K562 (cell line): ENCODE measurements around the gene HOXC4. TPM values are rescaled to one million over a fixed set of nuclear protein-coding genes. Genes with fewer than 3 reads are reported as not detected.

Experiments used
- ATAC-seq: fragments of 200-7000 bp; cut with Tn5 transposase; 3 replicates; pipeline ENCODE4 v1.9.1; 2020; ENCODE audit warnings: moderate library complexity
- BruUV-seq: library from RNA; stranded (reverse); fragments of 400-500 nt; replicated peaks from 2 replicates; lab custom pipeline; 2021; lab: Mats Ljungman, UMichigan
- CTCF ChIA-PET: fragments of 300-600 bp; formaldehyde crosslinking; extraction: SDS; loops from one replicate; lab custom pipeline; 2021; ENCODE audit warnings: low intra/inter-chr PET ratio; lab: Yijun Ruan, JAX
- POLR2A ChIA-PET: fragments of 300-600, 350-650 bp; sonication (Branson Sonifier 250); formaldehyde crosslinking; extraction: SDS; loops from one replicate; lab custom pipeline; 2021; ENCODE audit warnings: antibody characterized with exemption, inconsistent platforms; lab: Yijun Ruan, JAX
- DNase-seq, 4 experiments: peaks; one replicate each; pipeline versions ENCODE4 v3.0.0 to v3.0.0-alpha.2; 2011 to 2018; ENCODE audit warnings: low spot score in 3 of 4, mixed read lengths in 3 of 4; ENCODE audit errors: extremely low read depth in 1 of 4
- FAIRE-seq: peaks from 2 replicates; lab custom pipeline; 2011; peaks lifted over from hg19 to GRCh38; lab: Jason Lieb, UNC
- H2AFZ ChIP-seq: 2 replicates; pipeline ENCODE4 v1.6.0; 2011; ENCODE audit warnings: low read depth, low read length, control low read depth, inconsistent platforms
- H3K27ac ChIP-seq: fragments of 200-600 bp; 3 replicates; pipeline ENCODE4 v1.8.0; 2011; ENCODE audit warnings: low read depth, mild to moderate bottlenecking, control low read depth, inconsistent platforms, low read length, moderate library complexity, mixed read lengths; ENCODE audit errors: extremely low read depth
- H3K27me3 ChIP-seq, 2 experiments: fragments of 300-600 bp in 1 of 2; 2 replicates in 1 of 2; 3 replicates in 1 of 2; pipeline versions ENCODE4 v1.6.0 to v1.8.0; 2011; ENCODE audit warnings: inconsistent platforms in 2 of 2, low read length in 2 of 2, mild to moderate bottlenecking in 1 of 2, mixed read lengths in 1 of 2, moderate library complexity in 1 of 2; ENCODE audit not compliant: control insufficient read depth in 2 of 2, insufficient read depth in 2 of 2
- H3K36me3 ChIP-seq: fragments of 300-600 bp; 3 replicates; pipeline ENCODE4 v1.8.0; 2011; ENCODE audit warnings: mild to moderate bottlenecking, low read length, inconsistent platforms; ENCODE audit not compliant: control insufficient read depth, insufficient read depth
- H3K4me1 ChIP-seq, 2 experiments: fragments of 200-600 bp in 1 of 2; replicated peaks in 1 of 2; 2 replicates in 1 of 2; 3 replicates in 1 of 2; pipeline versions ENCODE4 v1.5.1 to v1.8.0; 2011; ENCODE audit warnings: inconsistent platforms in 2 of 2, low read length in 2 of 2, mild to moderate bottlenecking in 1 of 2, mixed read lengths in 1 of 2, moderate library complexity in 1 of 2; ENCODE audit not compliant: control insufficient read depth in 2 of 2, insufficient read depth in 2 of 2
- H3K4me2 ChIP-seq: 2 replicates; pipeline ENCODE4 v1.6.1; 2011; ENCODE audit warnings: low read length, control low read depth, inconsistent platforms, mixed read lengths; ENCODE audit not compliant: insufficient read depth
- H3K4me3 ChIP-seq: fragments of 200-600 bp; sonication (generic), shearing (Covaris generic); 2 replicates; pipeline ENCODE4 v1.5.1; 2016; ENCODE audit warnings: control low read depth, inconsistent platforms
- H3K79me2 ChIP-seq: fragments of 200-600 bp; 3 replicates; pipeline ENCODE4 v1.8.0; 2011; ENCODE audit warnings: low read length, inconsistent platforms; ENCODE audit not compliant: control insufficient read depth, insufficient read depth
- H3K9ac ChIP-seq, 2 experiments: 2 replicates each; pipeline versions ENCODE4 v1.6.0 to v1.6.1; 2011; ENCODE audit warnings: low read depth in 2 of 2, low read length in 2 of 2, control low read depth in 1 of 2, inconsistent platforms in 1 of 2, mild to moderate bottlenecking in 1 of 2, mixed read lengths in 1 of 2; ENCODE audit not compliant: insufficient read depth in 1 of 2
- H3K9me1 ChIP-seq: one replicate; pipeline ENCODE4 v1.6.0; 2011; ENCODE audit warnings: inconsistent platforms, mild to moderate bottlenecking, low read length, moderate library complexity; ENCODE audit not compliant: control insufficient read depth, insufficient read depth
- H3K9me3 ChIP-seq: replicated peaks from 2 replicates; pipeline ENCODE4 v1.5.1; 2011; ENCODE audit warnings: low read depth, low read length, inconsistent platforms; ENCODE audit not compliant: control insufficient read depth, insufficient read depth
- H4K20me1 ChIP-seq: replicated peaks from 2 replicates; pipeline ENCODE4 v1.6.1; 2011; ENCODE audit warnings: low read length, inconsistent platforms, mixed read lengths; ENCODE audit not compliant: control insufficient read depth, insufficient read depth
- CHD7 ChIP-seq: fragments of 200-600 bp; sonication (generic); IDR thresholded peaks from one replicate; pipeline ENCODE4 v1.6.1; 2012; ENCODE audit warnings: mild to moderate bottlenecking, low read depth, low read length, inconsistent platforms
- COPS2 ChIP-seq: fragments of 450-650 bp; conservative IDR thresholded peaks from 2 replicates; pipeline ENCODE4 v1.6.1; 2016; ENCODE audit warnings: mild to moderate bottlenecking, moderate library complexity
- ZEB2 ChIP-seq: fragments of 450-650 bp; IDR thresholded peaks from 2 replicates; pipeline ENCODE4 v1.6.1; 2016
- ZNF212 ChIP-seq: fragments of 450-650 bp; formaldehyde crosslinking; IDR thresholded peaks from 2 replicates; pipeline ENCODE4 v1.4.0; 2020; ENCODE audit warnings: mild to moderate bottlenecking
- ZNF785 ChIP-seq: fragments of 250-450 bp; sonication (Bioruptor Pico); IDR thresholded peaks from 2 replicates; pipeline ENCODE4 v1.4.0; 2020; ENCODE audit warnings: mild to moderate bottlenecking
- WGBS: fragments of 100-300 bp; shearing (Covaris generic); methylation state at CpG from one replicate; pipeline ENCODE4 v1.1.6; 2016; ENCODE audit warnings: low coverage, mixed read lengths; ENCODE audit not compliant: insufficient coverage; ENCODE audit errors: missing lambda C conversion rate; 5-methylcytosine and 5-hydroxymethylcytosine counted together
- in situ Hi-C: fragments of 300-500 bp; cut with MboI; formaldehyde crosslinking; loops from 4 replicates; pipeline ENCODE4 v1.15.0; 2018; ENCODE audit warnings: inconsistent platforms, mixed read lengths
- intact Hi-C: fragments of 100-400 bp; cut with micrococcal nuclease; formaldehyde crosslinking; loops from 2 replicates; pipeline ENCODE4 v1.14.2; 2022
- polyA plus RNA-seq, 8 experiments: library from polyadenylated mRNA; depleted of rRNA in 4 of 8; stranded (reverse) in 5 of 8; unstranded in 3 of 8; fragments of >200 nt; fragmentation: Nextera tagmentation in 2 of 8; fragmentation: Illumina TruSeq in 1 of 8; extraction: Ambion mirVana in 2 of 8; extraction: Trizol in 1 of 8; gene quantifications; 2 replicates each; pipeline versions ENCODE4 v1.2.1 to v1.2.3, GENCODE V29; 2011 to 2014; ENCODE audit warnings: inconsistent platforms in 1 of 8, missing spikeins in 1 of 8
- total RNA-seq, 7 experiments: library from RNA; depleted of rRNA in 6 of 7; stranded (reverse); fragments of >200 nt in 6 of 7; fragmentation: Illumina TruSeq in 2 of 7; extraction: Trizol in 2 of 7; gene quantifications; 2 replicates each; pipeline versions ENCODE4 v1.2.1 to v1.2.3, GENCODE V29; 2011 to 2021; ENCODE audit warnings: low replicate concordance in 1 of 7
- TF ChIP-seq, protein P1 (sequence below): sonication (generic); formaldehyde crosslinking; IDR thresholded peaks from 2 replicates; pipeline ENCODE4 v1.9.0; 2022; ENCODE audit warnings: mild to moderate bottlenecking, missing genetic modification reagents

HOXC4 gene
- total and polyA plus RNA-seq, 9 of the 15 experiments (the other 6 are each of a cell fraction or from before 2014, with no cell fraction given) = 0.06 to 1.5 (median 0.44) TPM; not detected in 1

GRCh38 chr12:54054742-54055194, 1.1 kb downstream of the HOXC4 start (continued):
- TF ChIP-seq, protein P1, sequence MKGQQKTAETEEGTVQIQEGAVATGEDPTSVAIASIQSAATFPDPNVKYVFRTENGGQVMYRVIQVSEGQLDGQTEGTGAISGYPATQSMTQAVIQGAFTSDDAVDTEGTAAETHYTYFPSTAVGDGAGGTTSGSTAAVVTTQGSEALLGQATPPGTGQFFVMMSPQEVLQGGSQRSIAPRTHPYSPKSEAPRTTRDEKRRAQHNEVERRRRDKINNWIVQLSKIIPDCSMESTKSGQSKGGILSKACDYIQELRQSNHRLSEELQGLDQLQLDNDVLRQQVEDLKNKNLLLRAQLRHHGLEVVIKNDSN (CRISPR knock-in tag) = no peak

GRCh38 chr12:54055552-54055951, 1.9 kb downstream of the HOXC4 start:
- CTCF ChIA-PET = no interaction called here
- TF ChIP-seq ZEB2 (no peak), CHD7 (no peak), COPS2 (no peak), ZNF785 (CRISPR knock-in tag) (no peak), ZNF212 (CRISPR knock-in tag) (no peak)

More at GRCh38 chr12:54055552-54055951, 1.9 kb downstream of the HOXC4 start:
- WGBS = 0% methylated on average over 2 of the region's 2 CpGs
- POLR2A ChIA-PET = interaction anchor here (0.6 kb wide), 1 partner anchor 11 kb away, joined by 3 read pairs; no protein-coding TSS in a partner anchor
- in situ Hi-C loops = no loop called here
- H4K20me1 ChIP-seq = no peaks in the 10 kb centered on the region
- no peak overlapping the region for H3K9ac ChIP-seq
- intact Hi-C loops = no loop called here
- H2AFZ ChIP-seq = no peak overlapping the region
- BruUV-seq = no TSS peak
- H3K27me3 ChIP-seq = peaks cover 51 to 53% of the 10 kb centered on the region in 2 experiments
- peaks cover 0 to 11% of the 10 kb centered on the region in 2 experiments; a peak in 2 of 5 replicates for H3K4me1 ChIP-seq
- no peak for DNase-seq
- H3K4me3 ChIP-seq = no peak overlapping the region
- no peak overlapping the region for H3K4me2 ChIP-seq
- FAIRE-seq = no peak
- no peaks in the 10 kb centered on the region for H3K79me2 ChIP-seq
- H3K9me3 ChIP-seq = no peaks in the 10 kb centered on the region
- H3K27ac ChIP-seq = no peak overlapping the region
- ATAC-seq = no peak
- no peaks in the 10 kb centered on the region for H3K36me3 ChIP-seq
- no peaks in the 10 kb centered on the region for H3K9me1 ChIP-seq
